OCI-LY3 (cell line): ENCODE measurements around the gene MAP6.

ENCODE experiments used
- H2AFZ ChIP-seq: fragments of 200-600, 300-600 bp; shearing (Covaris generic); 2 replicates; pipeline ENCODE4 v1.6.0; 2014; ENCODE audit warnings: antibody characterized with exemption, low read depth, low read length
- H3K27ac ChIP-seq: fragments of 200-600, 300-600 bp; sonication (generic); 2 replicates; pipeline ENCODE4 v1.5.1; 2014; ENCODE audit warnings: mild to moderate bottlenecking, low read length, moderate library complexity, mixed read lengths
- H3K27me3 ChIP-seq: fragments of 200-600, 300-600 bp; sonication (generic); 2 replicates; pipeline ENCODE4 v1.6.1; 2014; ENCODE audit warnings: low read depth, low read length, mixed read lengths
- H3K36me3 ChIP-seq: fragments of 200-600, 300-600 bp; sonication (generic); replicated peaks from 2 replicates; pipeline ENCODE3; 2014; ENCODE audit warnings: low read depth, low read length, mixed read lengths
- H3K4me1 ChIP-seq: fragments of 300-600, 200-600 bp; sonication (generic); 2 replicates; pipeline ENCODE4 v1.6.1; 2014; ENCODE audit warnings: low read length, mixed read lengths
- H3K4me2 ChIP-seq: fragments of 200-600, 300-600 bp; sonication (generic); 2 replicates; pipeline ENCODE4 v1.6.1; 2014; ENCODE audit warnings: low read length, mixed read lengths
- H3K4me3 ChIP-seq: fragments of 300-600, 200-600 bp; sonication (generic); 2 replicates; pipeline ENCODE4 v1.5.1; 2014; ENCODE audit warnings: antibody characterized with exemption, mild to moderate bottlenecking, low read length, moderate library complexity
- H3K79me2 ChIP-seq: fragments of 300-600, 200-600 bp; shearing (Covaris generic); 2 replicates; pipeline ENCODE4 v1.6.1; 2014; ENCODE audit warnings: mild to moderate bottlenecking, low read length, mixed read lengths
- H3K9ac ChIP-seq: fragments of 300-600, 200-600 bp; shearing (Covaris generic); 2 replicates; pipeline ENCODE4 v1.6.0; 2014; ENCODE audit warnings: mild to moderate bottlenecking, low read length, moderate library complexity
- H3K9me3 ChIP-seq: fragments of 200-600, 300-600 bp; shearing (Covaris generic); 2 replicates; pipeline ENCODE4 v1.6.1; 2014; ENCODE audit warnings: low read length, mixed read lengths; ENCODE audit not compliant: insufficient read depth
- H4K20me1 ChIP-seq: fragments of 200-600, 300-600 bp; sonication (generic); 2 replicates; pipeline ENCODE4 v1.6.1; 2016; ENCODE audit warnings: low read length, mixed read lengths; ENCODE audit not compliant: insufficient read depth
- EZH2phosphoT487 ChIP-seq: fragments of 200-600 bp; shearing (Covaris generic); IDR thresholded peaks from 2 replicates; pipeline ENCODE4 v1.6.1; 2018; ENCODE audit warnings: antibody characterized with exemption, mixed run types, low read depth
- TF ChIP-seq, protein P1 (sequence below): fragments of 200-600, 300-600 bp; sonication (generic); IDR thresholded peaks from 2 replicates; pipeline ENCODE4 v1.5.1; 2014; ENCODE audit warnings: antibody characterized with exemption, low read length, low read depth

Gene MAP6

DNA sequence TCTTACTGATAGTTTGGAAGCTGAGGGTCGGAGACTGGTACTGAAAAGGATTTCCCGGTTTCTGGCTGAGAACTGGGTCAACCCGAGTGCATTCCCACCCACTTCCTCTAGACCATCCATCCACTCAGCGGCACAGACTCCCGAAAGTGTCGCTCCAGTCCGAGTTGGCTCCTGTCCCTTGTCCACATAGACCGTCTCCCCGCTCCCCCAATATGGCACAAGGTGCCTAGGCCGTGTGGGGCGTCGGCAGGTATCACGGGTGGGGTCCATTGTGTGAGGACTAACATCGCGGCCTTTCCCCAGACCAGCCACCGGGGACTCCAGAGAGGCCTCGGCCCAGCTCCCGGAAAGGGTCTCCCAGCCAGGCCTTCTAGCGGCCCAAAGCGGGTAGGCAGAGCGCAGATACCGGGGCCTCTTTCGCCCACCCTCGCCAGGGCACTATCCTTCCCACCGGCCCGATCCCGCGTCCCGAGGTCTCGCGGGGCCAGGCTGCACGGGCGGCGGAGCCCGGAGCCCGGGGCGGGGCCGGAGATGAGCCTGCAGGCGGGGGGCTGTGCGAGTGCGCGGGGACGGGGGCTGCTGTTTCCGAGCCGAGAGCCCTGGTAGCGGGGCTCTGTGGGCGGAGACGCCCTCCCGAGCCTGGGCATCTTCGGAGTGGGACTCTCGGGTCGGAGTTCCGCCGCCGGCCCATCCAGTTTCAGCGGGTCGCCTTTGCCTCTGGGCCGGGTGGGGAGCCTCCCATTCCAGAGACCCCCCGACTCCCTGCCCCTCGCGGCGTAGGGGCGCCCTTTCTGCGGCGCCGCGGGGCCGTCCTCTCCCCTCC lies 85.7 kb downstream of the MAP6 start:
- H3K4me2 ChIP-seq, result peak overlapping the region; percentile 82
- peak overlapping the region; percentile 82 for H3K9ac ChIP-seq
- no peaks in the 10 kb centered on the region for H3K9me3 ChIP-seq
- H3K27ac ChIP-seq, result no peak overlapping the region; the same call in 1 of the 2 replicates
- H2AFZ ChIP-seq, result peak overlapping the region; percentile 94
- no peaks in the 10 kb centered on the region for H3K79me2 ChIP-seq
- H3K27me3 ChIP-seq, result no peaks in the 10 kb centered on the region
- H3K36me3 ChIP-seq, result no peaks in the 10 kb centered on the region
- TF ChIP-seq EZH2phosphoT487, result no peak
- TF ChIP-seq, protein P1, sequence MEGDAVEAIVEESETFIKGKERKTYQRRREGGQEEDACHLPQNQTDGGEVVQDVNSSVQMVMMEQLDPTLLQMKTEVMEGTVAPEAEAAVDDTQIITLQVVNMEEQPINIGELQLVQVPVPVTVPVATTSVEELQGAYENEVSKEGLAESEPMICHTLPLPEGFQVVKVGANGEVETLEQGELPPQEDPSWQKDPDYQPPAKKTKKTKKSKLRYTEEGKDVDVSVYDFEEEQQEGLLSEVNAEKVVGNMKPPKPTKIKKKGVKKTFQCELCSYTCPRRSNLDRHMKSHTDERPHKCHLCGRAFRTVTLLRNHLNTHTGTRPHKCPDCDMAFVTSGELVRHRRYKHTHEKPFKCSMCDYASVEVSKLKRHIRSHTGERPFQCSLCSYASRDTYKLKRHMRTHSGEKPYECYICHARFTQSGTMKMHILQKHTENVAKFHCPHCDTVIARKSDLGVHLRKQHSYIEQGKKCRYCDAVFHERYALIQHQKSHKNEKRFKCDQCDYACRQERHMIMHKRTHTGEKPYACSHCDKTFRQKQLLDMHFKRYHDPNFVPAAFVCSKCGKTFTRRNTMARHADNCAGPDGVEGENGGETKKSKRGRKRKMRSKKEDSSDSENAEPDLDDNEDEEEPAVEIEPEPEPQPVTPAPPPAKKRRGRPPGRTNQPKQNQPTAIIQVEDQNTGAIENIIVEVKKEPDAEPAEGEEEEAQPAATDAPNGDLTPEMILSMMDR, result peak; percentile 32
- peaks cover 7% of the 10 kb centered on the region for H3K4me1 ChIP-seq
- H4K20me1 ChIP-seq, result no peaks in the 10 kb centered on the region
- H3K4me3 ChIP-seq, result peak overlapping the region; percentile 84

- Histone ChIP-seq H4K20me1 (no peaks in the 10 kb centered on the region), H3K36me3 (no peaks in the 10 kb centered on the region), H3K4me1 (peaks cover 7% of the 10 kb centered on the region), H2AFZ (peak overlapping the region; percentile 94), H3K4me2 (peak overlapping the region; percentile 82), H3K9me3 (no peaks in the 10 kb centered on the region), H3K27ac (no peak overlapping the region), H3K9ac (peak overlapping the region; percentile 82), H3K27me3 (no peaks in the 10 kb centered on the region), H3K79me2 (no peaks in the 10 kb centered on the region), H3K4me3 (peak overlapping the region; percentile 84)
- no peak for TF ChIP-seq EZH2phosphoT487
- TF ChIP-seq, protein P1, result no peak
These were observed 86.3 kb downstream of the MAP6 start for GRCh38 chr11:75582506-75582894.

- no peaks in the 10 kb centered on the region for H3K27me3 ChIP-seq
- no peak overlapping the region for H3K27ac ChIP-seq
- H4K20me1 ChIP-seq, result no peaks in the 10 kb centered on the region
- H3K4me2 ChIP-seq, result no peak overlapping the region
- H2AFZ ChIP-seq, result no peak overlapping the region
- H3K4me1 ChIP-seq, result peaks cover 18% of the 10 kb centered on the region
- no peak overlapping the region for H3K4me3 ChIP-seq
- no peaks in the 10 kb centered on the region for H3K79me2 ChIP-seq
- no peaks in the 10 kb centered on the region for H3K36me3 ChIP-seq
- no peaks in the 10 kb centered on the region for H3K9me3 ChIP-seq
- TF ChIP-seq EZH2phosphoT487, result no peak
- TF ChIP-seq, protein P1, result no peak
- no peak overlapping the region for H3K9ac ChIP-seq
These were observed 89.0 kb downstream of the MAP6 start for GRCh38 chr11:75579841-75580240.

DNA sequence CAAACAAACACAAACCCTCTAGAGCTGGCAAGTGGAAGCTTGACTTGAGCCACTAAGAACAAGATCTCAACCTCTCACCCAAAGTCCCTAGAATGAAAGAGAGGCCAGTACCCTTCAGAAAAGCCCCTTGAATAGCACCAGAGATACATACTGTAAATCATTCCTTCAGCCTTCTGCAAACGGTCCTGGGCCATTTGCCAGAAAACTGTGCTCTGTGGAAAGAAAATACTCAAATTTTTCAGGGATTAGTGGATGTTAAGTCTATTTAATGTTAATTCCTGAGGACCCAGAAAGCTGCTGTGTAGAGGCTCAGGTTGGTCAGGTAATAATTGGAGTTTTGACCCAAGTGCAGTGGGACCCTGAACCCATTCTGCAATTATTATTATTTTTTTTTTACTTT lies 89.9 kb downstream of the MAP6 start:
- Histone ChIP-seq H3K79me2 (no peaks in the 10 kb centered on the region), H3K4me1 (peaks cover 18% of the 10 kb centered on the region), H3K9me3 (no peaks in the 10 kb centered on the region), H3K36me3 (no peaks in the 10 kb centered on the region), H3K27ac (no peak overlapping the region), H2AFZ (no peak overlapping the region), H4K20me1 (no peaks in the 10 kb centered on the region), H3K9ac (no peak overlapping the region), H3K4me3 (no peak overlapping the region), H3K27me3 (no peaks in the 10 kb centered on the region), H3K4me2 (no peak overlapping the region)
- TF ChIP-seq, protein P1, result no peak
- no peak for TF ChIP-seq EZH2phosphoT487
